NCI-H128 (cell line): ENCODE results near the gene MAD2L2.

Experiments
- DNase-seq: peaks from one replicate; lab custom pipeline; 2025; ENCODE audit not compliant: unreplicated experiment; lab: John Stamatoyannopoulos, UW

The MAD2L2 gene

GRCh38 chr1:11681071-11681771 lies at the start of gene MAD2L2:
TSS of gene MAD2L2 (minus strand) at chr1:11681148. CDS start at chr1:11680601, 547 bp downstream.
- peak; percentile 79 for DNase-seq

- DNase-seq = no peak
Observed at GRCh38 chr1:11730429-11730891, 49.5 kb upstream of the MAD2L2 start.

DNA sequence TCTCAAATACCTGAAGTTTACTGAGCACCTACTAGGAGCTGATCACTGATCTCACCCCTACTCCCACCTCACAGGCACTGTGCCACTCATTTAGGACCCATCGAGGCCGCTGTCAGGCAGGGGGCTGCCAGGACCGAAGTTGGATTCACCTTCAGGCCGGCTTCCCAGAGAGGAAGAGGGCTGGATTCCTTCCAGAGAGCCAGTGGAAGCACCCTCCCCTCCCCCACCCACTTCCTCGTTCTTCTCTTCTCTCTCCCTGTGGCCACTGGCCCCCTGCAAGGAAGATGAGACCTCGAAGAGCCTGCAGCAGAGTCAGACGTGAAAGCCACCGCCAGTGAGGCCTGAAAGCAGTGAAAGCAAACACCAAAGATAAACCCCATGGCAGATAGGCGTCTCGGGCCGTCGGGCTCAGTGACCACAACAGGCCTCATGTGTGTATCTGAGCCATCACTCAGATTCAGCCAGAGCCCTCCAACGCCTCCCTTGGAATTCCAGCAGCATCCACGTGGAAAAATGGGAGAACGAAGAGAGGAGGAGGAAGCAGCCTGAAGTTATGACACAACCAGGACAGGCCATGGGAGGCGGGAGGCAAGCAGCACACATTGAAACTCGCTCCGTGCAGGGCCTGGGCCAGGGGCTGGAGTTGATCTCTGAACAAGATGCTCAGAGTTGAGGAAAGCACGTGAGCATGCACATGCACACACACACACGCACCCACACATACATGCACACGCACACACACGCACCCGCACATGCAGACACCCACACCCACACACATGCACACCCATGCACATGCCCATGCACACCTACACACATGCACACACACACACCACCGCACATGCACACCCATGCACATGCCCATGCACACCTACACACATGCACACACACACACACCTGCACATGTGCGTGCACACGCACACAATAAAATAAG lies 48.8 kb upstream of the MAD2L2 start:
- no peak for DNase-seq

DNA sequence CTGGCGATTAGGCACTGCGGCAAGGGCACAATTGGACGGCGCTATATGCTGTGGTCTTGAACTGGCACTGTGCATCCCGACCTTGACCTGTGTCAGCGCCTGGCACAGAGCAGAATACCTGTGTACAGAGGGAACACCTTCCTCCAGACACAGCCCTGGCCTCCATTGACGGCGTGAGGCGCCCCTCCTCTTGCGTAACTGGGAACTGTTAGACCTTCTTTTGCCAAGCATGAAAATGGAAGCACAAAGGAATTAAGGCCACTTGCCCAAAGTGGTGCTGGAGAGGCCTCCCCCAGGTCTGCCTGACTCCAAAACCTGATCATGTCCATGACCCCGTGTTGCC lies 48.2 kb upstream of the MAD2L2 start:
- DNase-seq = no peak

GRCh38 chr1:11728126-11728806 lies 47.3 kb upstream of the MAD2L2 start:
- DNase-seq = no peak

- DNase-seq = no peak
Observed at GRCh38 chr1:11727119-11727518, 46.2 kb upstream of the MAD2L2 start.

DNA sequence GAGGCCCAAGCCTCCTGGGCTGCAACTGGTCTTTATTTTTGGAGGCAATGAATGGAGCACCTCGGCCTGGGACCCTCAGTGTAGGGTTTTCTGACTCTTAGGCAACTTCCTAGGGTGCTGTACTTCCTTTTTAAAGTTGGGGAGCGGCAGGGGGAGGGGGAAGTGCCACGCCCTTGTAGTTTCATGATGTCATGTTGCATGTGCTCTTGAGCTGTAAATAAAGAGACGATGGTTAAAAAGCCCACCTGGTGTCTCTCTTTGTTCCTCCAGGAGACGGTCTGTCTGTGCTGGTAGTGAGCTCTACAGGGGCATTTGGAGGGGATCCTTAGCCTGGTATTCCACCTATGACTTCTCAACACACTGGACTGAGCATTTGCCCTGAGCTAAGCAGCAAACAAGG lies 44.7 kb upstream of the MAD2L2 start:
- DNase-seq = no peak

DNA sequence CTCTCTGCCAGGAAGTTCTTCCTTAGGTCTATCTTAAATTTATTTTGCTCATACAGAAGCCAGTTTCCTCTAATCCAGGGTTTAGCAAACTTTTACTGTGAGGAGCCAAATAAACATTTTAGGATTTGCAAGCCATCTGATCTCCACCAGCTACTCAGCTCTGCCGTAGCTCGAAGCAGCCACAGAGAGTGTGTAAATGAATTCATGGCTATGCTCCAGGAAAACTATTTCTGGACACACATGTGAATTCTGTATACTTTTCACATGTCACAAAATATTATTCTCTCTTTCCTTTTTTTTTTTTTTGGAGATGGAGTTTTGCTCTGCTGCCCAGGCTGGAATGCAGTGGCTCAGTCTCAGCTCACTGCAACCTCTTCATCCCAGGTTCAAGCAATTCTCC lies 41.6 kb upstream of the MAD2L2 start:
- no peak for DNase-seq

DNA sequence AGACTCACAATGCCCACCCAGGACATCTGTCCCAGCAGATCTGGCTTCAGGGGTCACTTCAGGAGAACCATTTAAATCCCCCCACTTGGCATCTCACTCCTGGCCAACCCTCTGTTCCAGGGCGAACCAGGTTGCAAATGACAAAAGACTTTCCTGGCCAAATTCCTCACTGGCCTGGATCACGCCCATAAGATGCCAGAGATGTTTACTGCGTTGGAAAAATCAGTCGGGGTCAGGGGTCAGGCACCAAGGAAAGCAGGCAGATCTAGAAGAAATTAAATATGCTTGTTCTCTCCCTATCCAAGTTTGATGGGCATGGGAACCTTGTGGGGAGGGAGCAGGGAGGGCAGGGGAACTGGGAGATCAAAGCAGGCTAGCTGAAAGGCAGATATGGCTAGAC lies 40.4 kb upstream of the MAD2L2 start:
- DNase-seq = no peak

DNA sequence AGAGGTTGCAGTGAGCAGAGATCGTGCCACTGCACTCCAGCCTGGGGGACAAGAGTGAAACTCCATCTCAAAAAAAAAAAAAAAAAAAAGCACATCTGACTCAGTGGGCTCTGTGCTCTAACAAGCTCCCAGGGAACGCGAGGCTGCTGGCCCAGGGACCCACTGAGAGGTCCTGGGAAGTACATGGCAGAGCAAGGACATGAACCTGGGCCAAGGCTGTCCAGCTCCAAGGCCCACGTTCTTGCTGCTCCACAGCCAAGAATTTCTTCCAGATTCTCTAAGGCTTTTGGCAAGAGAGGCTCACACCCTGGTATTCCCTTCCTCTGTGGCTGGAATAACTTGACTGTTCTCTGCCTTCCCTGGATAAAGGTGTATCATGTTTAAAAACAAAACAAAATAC lies 39.6 kb upstream of the MAD2L2 start:
- DNase-seq = no peak

DNA sequence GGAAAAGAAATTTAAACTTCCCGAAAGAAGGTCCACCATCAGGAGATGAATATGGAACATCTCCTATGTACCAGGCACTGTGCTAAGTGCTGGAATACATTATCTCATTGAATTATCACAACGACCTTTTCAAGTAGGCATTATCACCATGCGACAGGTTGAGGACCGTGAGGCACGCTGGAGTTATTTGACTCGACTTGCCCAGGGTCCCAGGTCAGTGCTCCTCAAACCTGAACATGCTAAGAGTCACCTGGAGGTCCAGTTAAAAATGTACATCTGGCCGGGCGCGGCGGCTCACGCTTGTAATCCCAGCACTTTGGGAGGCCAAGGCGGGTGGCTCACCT lies 39.1 kb upstream of the MAD2L2 start:
- no peak for DNase-seq

DNA sequence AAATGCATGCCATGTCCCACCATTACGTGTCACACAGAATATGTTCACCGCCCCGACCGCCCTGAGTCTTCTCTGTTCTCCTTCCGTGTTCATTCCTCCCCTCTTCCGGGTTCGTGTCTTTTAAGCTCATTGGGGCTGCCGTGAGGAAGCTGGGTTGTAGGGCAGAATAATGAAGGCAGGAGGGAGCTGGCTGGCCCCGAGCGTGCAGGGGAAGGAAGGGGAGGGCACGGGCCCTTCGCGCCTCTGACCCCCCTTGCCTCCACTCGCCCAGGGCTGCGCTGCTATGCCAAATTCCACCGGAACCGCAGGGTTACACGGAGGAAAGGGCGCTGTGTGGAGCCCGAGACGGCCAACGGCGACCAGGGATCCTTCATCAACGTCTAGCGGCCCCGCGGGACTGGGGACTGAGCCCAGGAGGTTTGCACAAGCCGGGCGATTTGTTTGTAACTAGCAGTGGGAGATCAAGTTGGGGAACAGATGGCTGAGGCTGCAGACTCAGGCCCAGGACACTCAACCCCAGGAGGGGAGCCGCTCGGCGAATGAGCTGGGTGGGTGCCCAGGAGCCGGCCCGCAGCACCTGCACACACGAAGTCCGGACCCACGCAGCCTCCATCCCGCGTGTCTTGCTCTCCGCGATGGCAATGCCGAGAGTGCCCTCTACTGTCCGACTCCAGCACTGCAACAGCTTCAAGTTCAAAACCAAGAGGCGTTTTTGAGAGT lies 38.5 kb upstream of the MAD2L2 start:
- DNase-seq = no peak

DNA sequence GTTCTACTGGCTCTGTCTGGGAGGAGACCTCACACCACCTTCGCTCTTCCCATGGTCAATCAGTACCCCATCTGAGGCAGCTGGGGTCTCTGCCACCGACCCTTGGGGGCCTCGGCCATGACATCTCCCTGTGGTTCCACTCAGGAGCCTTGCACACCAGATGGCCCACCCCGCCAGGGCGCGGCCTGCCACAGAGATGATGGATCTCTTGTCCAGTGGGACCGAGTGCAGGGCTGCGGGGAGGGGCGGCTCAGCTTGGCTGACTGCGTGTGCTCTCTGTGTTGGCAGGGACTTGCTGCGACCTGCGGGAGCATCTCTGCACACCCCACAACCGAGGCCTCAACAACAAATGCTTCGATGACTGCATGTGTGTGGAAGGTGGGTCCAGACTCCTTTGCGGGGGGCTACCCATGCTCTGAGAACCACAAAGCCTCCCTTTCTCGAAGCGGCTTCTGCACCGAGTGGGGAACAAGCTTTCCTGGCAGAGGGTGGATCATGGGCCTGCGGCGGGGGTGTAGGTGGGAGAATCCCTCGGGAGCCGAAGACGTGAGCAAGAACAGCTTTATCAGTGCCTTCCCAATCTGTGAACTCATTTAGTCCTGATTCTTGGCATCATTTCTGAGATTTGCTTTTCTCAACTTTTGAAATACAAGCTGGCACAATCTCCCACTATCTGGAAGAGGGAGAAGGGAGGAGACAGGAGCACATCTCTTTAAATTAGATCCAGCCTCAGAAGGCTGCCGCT lies 34.1 kb upstream of the MAD2L2 start:
- DNase-seq = no peak

GRCh38 chr1:11713095-11713494 lies 32.1 kb upstream of the MAD2L2 start:
- DNase-seq = no peak

- no peak for DNase-seq
Observed at GRCh38 chr1:11712285-11712684, 31.3 kb upstream of the MAD2L2 start.

GRCh38 chr1:11711490-11711889 lies 30.5 kb upstream of the MAD2L2 start:
- no peak for DNase-seq

- DNase-seq = no peak
Observed at GRCh38 chr1:11708554-11709350, 27.8 kb upstream of the MAD2L2 start.

- peak; percentile 64 for DNase-seq
Observed at GRCh38 chr1:11707621-11708276, 26.8 kb upstream of the MAD2L2 start.

DNA sequence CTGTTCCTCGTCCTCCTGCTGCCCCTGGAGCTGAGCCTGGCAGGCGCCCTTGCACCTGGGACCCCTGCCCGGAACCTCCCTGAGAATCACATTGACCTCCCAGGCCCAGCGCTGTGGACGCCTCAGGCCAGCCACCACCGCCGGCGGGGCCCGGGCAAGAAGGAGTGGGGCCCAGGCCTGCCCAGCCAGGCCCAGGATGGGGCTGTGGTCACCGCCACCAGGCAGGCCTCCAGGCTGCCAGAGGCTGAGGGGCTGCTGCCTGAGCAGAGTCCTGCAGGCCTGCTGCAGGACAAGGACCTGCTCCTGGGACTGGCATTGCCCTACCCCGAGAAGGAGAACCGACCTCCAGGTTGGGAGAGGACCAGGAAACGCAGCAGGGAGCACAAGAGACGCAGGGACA lies 25.3 kb upstream of the MAD2L2 start:
- DNase-seq = no peak
